BLaER1 treated with 17β-estradiol and CSF1 and Interleukin-3, amounts not matched to agents 10 nM and 100 nM (cell line): ENCODE measurements around the gene PLEKHM3.

Source experiments
- H3K27ac ChIP-seq, 11 experiments: shearing (Covaris generic); formaldehyde crosslinking; 2 replicates each; pipeline ENCODE4 v1.8.1; 2022
- H3K27me3 ChIP-seq, 11 experiments: shearing (Covaris generic); formaldehyde crosslinking; 2 replicates each; pipeline ENCODE4 v1.8.1; 2022
- H3K36me3 ChIP-seq, 11 experiments: shearing (Covaris generic); formaldehyde crosslinking; 2 replicates each; pipeline ENCODE4 v1.8.1; 2022
- H3K4me1 ChIP-seq, 10 experiments: shearing (Covaris generic); formaldehyde crosslinking; 2 replicates each; pipeline ENCODE4 v1.8.1; 2022
- H3K4me2 ChIP-seq, 11 experiments: shearing (Covaris generic); formaldehyde crosslinking; 2 replicates each; pipeline ENCODE4 v1.8.1; 2022
- H3K4me3 ChIP-seq, 10 experiments: shearing (Covaris generic); formaldehyde crosslinking; 2 replicates each; pipeline ENCODE4 v1.8.1; 2022
- H3K9ac ChIP-seq, 11 experiments: shearing (Covaris generic); formaldehyde crosslinking; 2 replicates each; pipeline ENCODE4 v1.8.1; 2022
- H3K9me3 ChIP-seq, 11 experiments: shearing (Covaris generic); formaldehyde crosslinking; replicated peaks in 1 of 11; 2 replicates each; pipeline ENCODE4 v1.8.1; 2022
- H4K20me1 ChIP-seq, 11 experiments: shearing (Covaris generic); formaldehyde crosslinking; 2 replicates each; pipeline ENCODE4 v1.8.1; 2022
- Cebpa-rat ChIP-seq, 11 experiments: shearing (Covaris generic); IDR thresholded peaks; 2 replicates each; pipeline ENCODE4 v1.8.1; 2022

PLEKHM3 gene

DNA sequence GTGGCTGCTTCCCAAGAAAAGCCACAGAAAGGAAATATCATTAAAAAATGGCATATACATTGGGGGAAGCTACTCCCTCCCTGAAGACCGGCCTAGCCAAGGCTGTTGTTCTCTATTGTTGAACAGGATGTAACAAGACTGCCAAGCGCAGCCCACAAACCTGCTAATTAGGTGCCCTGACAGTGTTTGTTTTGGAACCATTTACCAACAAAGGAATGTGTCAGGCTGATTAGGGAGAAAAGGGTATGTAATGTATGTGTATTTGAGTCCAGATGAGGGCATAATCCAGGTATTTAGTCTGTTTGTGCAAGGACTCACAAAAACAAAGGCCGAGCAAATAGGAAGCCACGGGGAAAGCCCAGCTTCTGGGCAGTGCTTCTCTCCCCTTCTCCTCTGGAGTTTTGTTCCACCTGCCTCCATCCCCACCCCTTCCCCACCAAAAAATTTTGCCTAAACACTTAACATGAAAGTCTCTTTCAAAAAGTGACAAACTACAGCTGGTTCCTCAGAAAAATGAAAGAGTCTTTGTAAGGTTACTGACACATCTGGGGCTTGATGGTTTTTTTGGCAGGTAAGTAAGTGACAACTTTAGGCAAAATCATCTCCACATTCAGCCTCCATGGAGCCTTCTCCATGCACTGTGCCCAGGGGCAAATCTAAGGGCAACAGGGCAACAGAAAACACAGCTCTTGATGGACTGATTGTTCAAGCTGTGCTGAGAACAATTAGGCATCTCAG, 177.4 kb downstream of the PLEKHM3 start:
- Histone ChIP-seq H3K4me2 (peak overlapping the region; percentile 0 to 60 (median 10); a peak in 10 of 22 replicates), H4K20me1 (no peaks in the 10 kb centered on the region), H3K4me3 (no peak overlapping the region), H3K4me1 (peaks cover 5 to 21% (median 13%) of the 10 kb centered on the region in 10 experiments; a peak in 17 of 20 replicates), H3K9ac (no peak overlapping the region), H3K9me3 (no peaks in the 10 kb centered on the region), H3K36me3 (no peaks in the 10 kb centered on the region), H3K27me3 (no peaks in the 10 kb centered on the region), H3K27ac (peak overlapping the region in 2 of 11 experiments; percentile 6 to 8; a peak in 2 of 22 replicates)
- TF ChIP-seq Cebpa-rat (IDR thresholded peaks at IDR 0.05): no peak

- Histone ChIP-seq H3K4me1 (peaks cover 5 to 21% (median 13%) of the 10 kb centered on the region in 10 experiments; a peak in 17 of 20 replicates), H3K4me2 (peak overlapping the region; percentile 0 to 60 (median 10); a peak in 10 of 22 replicates), H3K27me3 (no peaks in the 10 kb centered on the region), H3K4me3 (no peak overlapping the region), H4K20me1 (no peaks in the 10 kb centered on the region), H3K9ac (no peak overlapping the region), H3K36me3 (no peaks in the 10 kb centered on the region), H3K27ac (peak overlapping the region in 1 of 11 experiments; percentile 8; a peak in 1 of 22 replicates), H3K9me3 (no peaks in the 10 kb centered on the region)
- no peak for TF ChIP-seq Cebpa-rat (IDR thresholded peaks at IDR 0.05)
These were observed 178.1 kb downstream of the PLEKHM3 start for GRCh38 chr2:207847098-207847806.

DNA sequence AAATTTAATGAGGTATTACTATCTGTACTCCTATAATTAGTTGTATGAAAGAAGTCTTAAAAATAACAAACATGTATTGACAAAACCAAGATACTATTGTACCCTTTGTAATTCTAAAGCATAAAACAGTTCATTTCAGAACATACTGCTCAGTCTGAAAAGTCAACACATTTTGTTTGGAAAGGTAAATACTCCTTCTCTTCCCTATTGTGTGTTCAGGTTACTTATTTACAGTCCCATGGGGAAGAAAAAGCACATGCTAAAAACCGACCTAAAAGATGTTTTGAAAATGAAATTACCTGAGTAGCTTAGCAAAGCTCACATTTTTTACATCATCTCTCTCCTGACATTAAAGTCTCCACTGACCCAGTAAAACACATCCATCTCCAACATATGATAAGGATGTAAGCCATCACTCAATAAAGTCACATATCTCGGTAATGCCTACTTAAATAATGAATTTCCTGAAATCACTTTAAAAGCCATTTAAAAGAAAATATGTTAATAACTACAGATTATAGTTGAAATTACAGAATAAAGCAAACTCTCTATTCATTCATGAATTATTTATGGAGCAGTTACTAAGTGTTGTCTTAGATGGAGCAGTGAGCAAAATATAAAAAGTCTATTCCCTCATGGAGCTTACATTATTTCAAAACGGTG, 180.0 kb downstream of the PLEKHM3 start:
- Histone ChIP-seq H3K4me3 (no peak overlapping the region), H3K9me3 (no peaks in the 10 kb centered on the region), H3K27ac (no peak overlapping the region), H3K9ac (no peak overlapping the region), H3K27me3 (no peaks in the 10 kb centered on the region), H3K4me2 (no peak overlapping the region), H3K36me3 (no peaks in the 10 kb centered on the region), H3K4me1 (peaks cover 5 to 21% (median 13%) of the 10 kb centered on the region in 10 experiments; a peak in 17 of 20 replicates), H4K20me1 (no peaks in the 10 kb centered on the region)
- TF ChIP-seq Cebpa-rat (IDR thresholded peaks at IDR 0.05): no peak

DNA sequence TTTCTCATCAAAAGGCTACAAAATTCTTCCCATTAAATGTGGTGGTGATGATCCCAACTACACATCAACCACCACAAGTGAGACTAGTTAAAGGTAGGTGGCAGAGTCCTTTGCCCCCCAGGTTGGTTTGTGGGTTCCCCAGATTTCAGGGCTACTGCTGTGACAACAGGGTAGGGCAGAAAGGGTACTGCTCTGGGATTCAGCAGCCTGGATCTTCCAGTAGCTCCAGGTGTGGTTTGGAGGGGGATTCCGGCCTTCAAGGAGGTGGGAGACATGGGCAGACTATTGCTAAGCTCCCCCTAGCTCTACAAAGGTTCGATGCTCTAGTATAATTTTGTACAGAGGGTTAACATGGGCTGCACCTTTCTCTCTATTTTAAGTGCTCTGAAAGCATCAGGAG, 180.7 kb downstream of the PLEKHM3 start:
- H3K27me3 ChIP-seq: no peaks in the 10 kb centered on the region
- no peak overlapping the region for H3K4me2 ChIP-seq
- no peak for TF ChIP-seq Cebpa-rat (IDR thresholded peaks at IDR 0.05)
- H4K20me1 ChIP-seq: no peaks in the 10 kb centered on the region
- no peaks in the 10 kb centered on the region for H3K36me3 ChIP-seq
- H3K27ac ChIP-seq: no peak overlapping the region
- no peak overlapping the region for H3K9ac ChIP-seq
- no peaks in the 10 kb centered on the region for H3K9me3 ChIP-seq
- no peak overlapping the region for H3K4me3 ChIP-seq
- peaks cover 5 to 21% (median 13%) of the 10 kb centered on the region in 10 experiments; a peak in 17 of 20 replicates for H3K4me1 ChIP-seq

DNA sequence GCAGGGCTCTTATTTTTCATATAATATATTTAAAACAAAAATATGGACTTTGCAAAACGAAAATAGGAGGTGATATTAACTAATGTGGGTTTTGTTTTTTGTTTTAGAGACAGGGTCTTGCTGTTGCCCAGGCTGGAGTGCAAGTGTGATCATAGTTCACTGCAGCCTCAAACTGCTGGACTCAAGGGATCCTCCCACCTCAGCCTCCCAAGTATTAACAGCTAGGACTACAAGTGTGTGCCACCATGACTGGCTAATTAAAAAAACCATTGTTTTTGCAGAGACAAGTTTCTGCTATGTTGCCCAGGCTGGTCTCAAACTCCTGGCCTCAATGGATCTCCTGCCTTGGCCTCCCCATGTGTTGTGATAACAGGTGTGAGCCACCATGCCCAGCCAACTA, 185.2 kb downstream of the PLEKHM3 start:
- no peak overlapping the region for H3K4me2 ChIP-seq
- no peaks in the 10 kb centered on the region for H3K27me3 ChIP-seq
- H3K36me3 ChIP-seq: no peaks in the 10 kb centered on the region
- H3K4me1 ChIP-seq: peaks cover 0 to 8% (median 0%) of the 10 kb centered on the region in 10 experiments; a peak in 4 of 20 replicates
- H3K4me3 ChIP-seq: no peak overlapping the region
- H3K27ac ChIP-seq: no peak overlapping the region
- no peak for TF ChIP-seq Cebpa-rat (IDR thresholded peaks at IDR 0.05)
- no peak overlapping the region for H3K9ac ChIP-seq
- H3K9me3 ChIP-seq: no peaks in the 10 kb centered on the region
- no peaks in the 10 kb centered on the region for H4K20me1 ChIP-seq

DNA sequence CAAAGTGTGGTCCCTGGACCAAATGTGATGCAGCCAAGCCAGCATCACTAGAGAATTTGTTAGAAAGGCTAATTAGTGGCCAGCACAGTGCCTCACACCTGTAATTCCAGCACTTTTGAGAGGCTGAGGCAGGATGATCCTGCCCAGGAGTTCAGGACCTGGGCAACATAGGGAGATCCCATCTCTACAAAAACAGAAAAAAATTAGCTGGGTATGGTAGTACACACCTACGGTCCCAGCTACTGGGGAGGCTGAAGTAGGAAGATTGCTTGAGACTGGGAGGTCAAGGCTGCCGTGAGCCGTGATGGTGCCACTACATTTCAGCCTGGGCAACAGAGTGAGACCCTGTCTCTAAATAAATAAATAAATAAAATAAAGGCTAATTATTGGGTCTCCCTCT, 185.8 kb downstream of the PLEKHM3 start:
- H3K4me2 ChIP-seq: no peak overlapping the region

DNA sequence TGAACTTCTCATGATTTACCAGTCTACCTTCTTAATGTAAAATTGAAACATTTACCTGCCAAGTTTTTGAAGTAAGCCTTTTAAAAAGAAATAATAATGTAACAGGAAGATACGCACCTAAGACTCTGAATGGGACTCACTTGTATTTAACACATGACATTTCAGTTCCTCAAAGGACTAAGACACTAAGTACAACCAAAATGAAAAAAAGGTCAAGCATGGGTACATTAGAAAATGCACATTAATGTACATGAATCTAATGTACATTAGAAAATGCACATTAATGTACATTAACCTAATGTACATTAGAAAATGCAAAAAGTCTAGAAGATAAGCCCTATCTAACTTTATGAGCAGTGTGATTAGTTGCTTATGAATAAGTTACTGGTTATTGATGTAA, 186.3 kb downstream of the PLEKHM3 start:
- H3K4me3 ChIP-seq: no peak overlapping the region
- H3K9ac ChIP-seq: no peak overlapping the region
- no peaks in the 10 kb centered on the region for H3K36me3 ChIP-seq
- no peaks in the 10 kb centered on the region for H3K27me3 ChIP-seq
- H3K27ac ChIP-seq: no peak overlapping the region
- no peaks in the 10 kb centered on the region for H4K20me1 ChIP-seq
- TF ChIP-seq Cebpa-rat (IDR thresholded peaks at IDR 0.05): no peak
- H3K9me3 ChIP-seq: no peaks in the 10 kb centered on the region
- peaks cover 0 to 8% (median 0%) of the 10 kb centered on the region in 10 experiments; a peak in 4 of 20 replicates for H3K4me1 ChIP-seq
- H3K4me2 ChIP-seq: no peak overlapping the region

More for the DNA sequence above, 185.8 kb downstream of the PLEKHM3 start:
- Histone ChIP-seq H4K20me1 (no peaks in the 10 kb centered on the region), H3K36me3 (no peaks in the 10 kb centered on the region), H3K4me1 (peaks cover 0 to 8% (median 0%) of the 10 kb centered on the region in 10 experiments; a peak in 4 of 20 replicates), H3K27ac (no peak overlapping the region), H3K4me3 (no peak overlapping the region), H3K9me3 (no peaks in the 10 kb centered on the region), H3K27me3 (no peaks in the 10 kb centered on the region), H3K9ac (no peak overlapping the region)
- no peak for TF ChIP-seq Cebpa-rat (IDR thresholded peaks at IDR 0.05)

DNA sequence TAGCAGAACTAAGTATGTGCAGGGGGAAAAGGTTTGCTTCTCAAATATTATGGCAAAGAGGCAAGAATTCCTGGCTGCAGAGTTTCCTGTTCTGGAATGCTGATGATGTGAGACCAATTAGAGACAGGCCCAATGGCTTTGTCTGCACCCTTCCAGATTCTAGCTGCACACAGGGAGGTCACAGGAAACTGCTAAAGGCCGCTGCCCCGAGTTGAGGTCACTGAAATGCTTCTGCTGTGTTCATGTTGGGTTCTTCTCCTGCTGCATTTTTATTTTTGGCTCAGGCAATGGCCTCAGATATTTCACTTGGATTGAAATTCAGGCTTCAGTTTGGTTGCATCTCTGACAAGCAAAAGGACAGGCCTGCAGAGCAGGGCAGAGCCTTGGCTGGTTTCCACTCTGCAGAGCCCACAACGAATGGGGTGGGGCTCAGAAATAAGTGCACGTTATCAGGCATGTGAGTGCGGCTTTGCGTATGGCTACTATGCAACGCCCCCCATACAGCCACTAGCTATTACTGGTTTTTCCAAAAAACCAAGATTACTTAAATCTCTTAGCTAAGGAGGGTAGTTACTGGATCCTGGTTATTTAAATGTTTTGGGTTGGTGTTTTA, 188.7 kb downstream of the PLEKHM3 start:
- Histone ChIP-seq H3K36me3 (no peaks in the 10 kb centered on the region), H4K20me1 (no peaks in the 10 kb centered on the region), H3K9me3 (no peaks in the 10 kb centered on the region), H3K27ac (no peak overlapping the region), H3K27me3 (no peaks in the 10 kb centered on the region), H3K9ac (no peak overlapping the region), H3K4me1 (peaks cover 0 to 4% (median 0%) of the 10 kb centered on the region in 10 experiments; a peak in 1 of 20 replicates), H3K4me3 (no peak overlapping the region), H3K4me2 (no peak overlapping the region)
- no peak for TF ChIP-seq Cebpa-rat (IDR thresholded peaks at IDR 0.05)

- no peak for TF ChIP-seq Cebpa-rat (IDR thresholded peaks at IDR 0.05)
- no peak overlapping the region for H3K4me3 ChIP-seq
- H3K36me3 ChIP-seq: no peaks in the 10 kb centered on the region
These were observed 189.5 kb downstream of the PLEKHM3 start for GRCh38 chr2:207835805-207836204.

More at GRCh38 chr2:207835805-207836204, 189.5 kb downstream of the PLEKHM3 start:
- Histone ChIP-seq H3K9ac (no peak overlapping the region), H3K27ac (no peak overlapping the region), H4K20me1 (no peaks in the 10 kb centered on the region), H3K27me3 (no peaks in the 10 kb centered on the region), H3K4me1 (peaks cover 0 to 4% (median 0%) of the 10 kb centered on the region in 10 experiments; a peak in 1 of 20 replicates), H3K9me3 (no peaks in the 10 kb centered on the region), H3K4me2 (no peak overlapping the region)
